Panc1 (cell line): ENCODE data around the gene TXNRD1. TPM values are rescaled to one million over a fixed set of nuclear protein-coding genes. Genes with fewer than 3 reads are reported as not detected.

ENCODE experiments used
- ATAC-seq: fragments of 200-7000 bp; cut with Tn5 transposase; 2 replicates; pipeline ENCODE4 v1.9.1; 2020; ENCODE audit warnings: mild to moderate bottlenecking, moderate library complexity
- BruUV-seq: library from RNA; stranded (reverse); fragments of 400-500 nt; replicated peaks from 2 replicates; lab custom pipeline; 2021; lab: Mats Ljungman, UMichigan
- CTCF ChIA-PET: fragments of 300-600 bp; sonication (Branson Sonifier 250); formaldehyde crosslinking; loops from one replicate; lab custom pipeline; 2022; ENCODE audit warnings: antibody characterized with exemption; lab: Charles Lee
- POLR2A ChIA-PET: fragments of 300-600 bp; sonication (Branson Sonifier 250); formaldehyde crosslinking; loops from one replicate; lab custom pipeline; 2022; ENCODE audit warnings: antibody characterized with exemption; lab: Charles Lee
- DNase-seq: peaks from one replicate; pipeline ENCODE4 v3.0.0-alpha.2; 2010; ENCODE audit warnings: low read depth, low spot score
- H3K27ac ChIP-seq: 2 replicates; pipeline ENCODE4 v1.5.1; 2011; ENCODE audit warnings: mild to moderate bottlenecking, low read length, inconsistent platforms
- H3K27me3 ChIP-seq: fragments of 200-500 bp; sonication (Bioruptor generic); 2 replicates; pipeline ENCODE4 v1.6.0; 2014; ENCODE audit warnings: low read length, inconsistent platforms; ENCODE audit not compliant: control insufficient read depth, insufficient read depth
- H3K36me3 ChIP-seq: fragments of 200-500 bp; sonication (Bioruptor generic); 2 replicates; pipeline ENCODE4 v1.5.1; 2014; ENCODE audit warnings: inconsistent platforms, mild to moderate bottlenecking, low read length, moderate library complexity; ENCODE audit not compliant: control insufficient read depth, insufficient read depth
- H3K4me1 ChIP-seq: 2 replicates; pipeline ENCODE4 v1.5.1; 2011; ENCODE audit warnings: inconsistent platforms, mild to moderate bottlenecking, low read length, moderate library complexity; ENCODE audit not compliant: control insufficient read depth, insufficient read depth
- H3K4me3 ChIP-seq, 2 experiments: 2 replicates each; pipeline ENCODE4 v1.5.1; 2011 to 2012; ENCODE audit warnings: low read depth in 2 of 2, low read length in 2 of 2, mild to moderate bottlenecking in 2 of 2, inconsistent platforms in 1 of 2, moderate library complexity in 1 of 2
- H3K9me3 ChIP-seq: fragments of 200-500 bp; sonication (Bioruptor generic); 2 replicates; pipeline ENCODE4 v1.5.1; 2014; ENCODE audit warnings: low read depth, mild to moderate bottlenecking, inconsistent platforms, low read length, moderate library complexity; ENCODE audit not compliant: control insufficient read depth, insufficient read depth
- CTCF ChIP-seq: fragments of 450-650 bp; IDR thresholded peaks from 2 replicates; pipeline ENCODE4 v1.5.1; 2017; ENCODE audit warnings: mild to moderate bottlenecking
- POLR2AphosphoS5 ChIP-seq: IDR thresholded peaks from 2 replicates; pipeline ENCODE4 v1.6.1; 2012; ENCODE audit warnings: mild to moderate bottlenecking, low read depth, low read length, moderate library complexity
- SIN3A ChIP-seq: IDR thresholded peaks from 2 replicates; pipeline ENCODE4 v1.6.1; 2012; ENCODE audit warnings: low read depth, mild to moderate bottlenecking, low read length, moderate library complexity, borderline replicate concordance; ENCODE audit not compliant: insufficient read depth
- TCF7L2 ChIP-seq: IDR thresholded peaks from 2 replicates; pipeline ENCODE4 v1.6.1; 2011; ENCODE audit warnings: mild to moderate bottlenecking, low read depth, low read length, inconsistent platforms
- in situ Hi-C: cut with HindIII; loops from 2 replicates; pipeline ENCODE4 v1.10.0; 2016; ENCODE audit warnings: low sequenced_read_pairs, low pct_unique_long_range_greater_than_20kb
- intact Hi-C: fragments of 100-400 bp; cut with micrococcal nuclease; formaldehyde crosslinking; loops from one replicate; pipeline ENCODE4 v1.10.0; 2022; ENCODE audit not compliant: unreplicated experiment
- total RNA-seq: library from RNA; stranded (reverse); gene quantifications from one replicate; pipeline ENCODE4 v1.2.1, GENCODE V29; 2021; ENCODE audit not compliant: unreplicated experiment
- TF ChIP-seq, protein P1 (sequence below), 2 experiments: IDR thresholded peaks; 2 replicates each; pipeline ENCODE4 v1.6.1; 2011 to 2012; ENCODE audit warnings: low read depth in 2 of 2, control low read depth in 1 of 2, low read length in 1 of 2, mild to moderate bottlenecking in 1 of 2, moderate library complexity in 1 of 2; ENCODE audit not compliant: insufficient read depth in 1 of 2

The TXNRD1 gene
- total RNA-seq, 1 experiment from 2014 or later = 348 TPM

DNA sequence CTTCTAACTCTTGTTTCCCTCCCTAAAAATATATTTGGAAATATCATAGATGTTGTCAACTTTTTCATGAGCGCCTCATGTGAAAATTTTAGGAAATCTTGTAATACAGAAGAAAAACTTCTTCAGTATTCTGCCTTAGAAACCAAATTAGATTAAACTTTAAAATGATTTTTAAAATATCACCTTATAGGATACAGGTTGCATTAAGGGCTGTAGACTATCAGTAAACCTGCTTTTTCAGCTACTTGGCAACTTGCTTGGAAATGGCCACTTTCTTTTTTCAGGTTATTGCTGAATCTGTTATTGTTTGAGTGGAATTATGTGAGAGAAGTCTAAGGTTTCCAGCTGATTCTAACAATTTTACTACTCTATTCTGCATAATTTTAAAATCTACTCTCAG is 97.1 kb downstream of the TXNRD1 start:
- no TSS peak for BruUV-seq
- intact Hi-C loops = no loop called here
- in situ Hi-C loops = no loop called here
- ChIA-PET POLR2A (interaction anchor here (0.6 kb wide), 1 partner anchor 93 kb away, joined by 3 read pairs; no protein-coding TSS in a partner anchor), CTCF (no interaction called here)
- Histone ChIP-seq H3K36me3 (peaks cover 45% of the 10 kb centered on the region), H3K4me1 (peaks cover 75% of the 10 kb centered on the region), H3K27me3 (no peaks in the 10 kb centered on the region), H3K27ac (peak overlapping the region; percentile 70; the same call in 1 of the 2 replicates), H3K4me3 (no peak overlapping the region), H3K9me3 (no peaks in the 10 kb centered on the region)
- no peak for DNase-seq
- TF ChIP-seq, protein P1, sequence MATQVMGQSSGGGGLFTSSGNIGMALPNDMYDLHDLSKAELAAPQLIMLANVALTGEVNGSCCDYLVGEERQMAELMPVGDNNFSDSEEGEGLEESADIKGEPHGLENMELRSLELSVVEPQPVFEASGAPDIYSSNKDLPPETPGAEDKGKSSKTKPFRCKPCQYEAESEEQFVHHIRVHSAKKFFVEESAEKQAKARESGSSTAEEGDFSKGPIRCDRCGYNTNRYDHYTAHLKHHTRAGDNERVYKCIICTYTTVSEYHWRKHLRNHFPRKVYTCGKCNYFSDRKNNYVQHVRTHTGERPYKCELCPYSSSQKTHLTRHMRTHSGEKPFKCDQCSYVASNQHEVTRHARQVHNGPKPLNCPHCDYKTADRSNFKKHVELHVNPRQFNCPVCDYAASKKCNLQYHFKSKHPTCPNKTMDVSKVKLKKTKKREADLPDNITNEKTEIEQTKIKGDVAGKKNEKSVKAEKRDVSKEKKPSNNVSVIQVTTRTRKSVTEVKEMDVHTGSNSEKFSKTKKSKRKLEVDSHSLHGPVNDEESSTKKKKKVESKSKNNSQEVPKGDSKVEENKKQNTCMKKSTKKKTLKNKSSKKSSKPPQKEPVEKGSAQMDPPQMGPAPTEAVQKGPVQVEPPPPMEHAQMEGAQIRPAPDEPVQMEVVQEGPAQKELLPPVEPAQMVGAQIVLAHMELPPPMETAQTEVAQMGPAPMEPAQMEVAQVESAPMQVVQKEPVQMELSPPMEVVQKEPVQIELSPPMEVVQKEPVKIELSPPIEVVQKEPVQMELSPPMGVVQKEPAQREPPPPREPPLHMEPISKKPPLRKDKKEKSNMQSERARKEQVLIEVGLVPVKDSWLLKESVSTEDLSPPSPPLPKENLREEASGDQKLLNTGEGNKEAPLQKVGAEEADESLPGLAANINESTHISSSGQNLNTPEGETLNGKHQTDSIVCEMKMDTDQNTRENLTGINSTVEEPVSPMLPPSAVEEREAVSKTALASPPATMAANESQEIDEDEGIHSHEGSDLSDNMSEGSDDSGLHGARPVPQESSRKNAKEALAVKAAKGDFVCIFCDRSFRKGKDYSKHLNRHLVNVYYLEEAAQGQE (IDR thresholded peaks at IDR 0.05; ENCODE audit: insufficient read depth in 1 of 2, low read depth in 2 of 2, low read length in 1 of 2) = no peak
- no peak for TF ChIP-seq TCF7L2
- TF ChIP-seq SIN3A = no peak
- no peak for TF ChIP-seq CTCF
- no peak for TF ChIP-seq POLR2AphosphoS5
- ATAC-seq = no peak

DNA sequence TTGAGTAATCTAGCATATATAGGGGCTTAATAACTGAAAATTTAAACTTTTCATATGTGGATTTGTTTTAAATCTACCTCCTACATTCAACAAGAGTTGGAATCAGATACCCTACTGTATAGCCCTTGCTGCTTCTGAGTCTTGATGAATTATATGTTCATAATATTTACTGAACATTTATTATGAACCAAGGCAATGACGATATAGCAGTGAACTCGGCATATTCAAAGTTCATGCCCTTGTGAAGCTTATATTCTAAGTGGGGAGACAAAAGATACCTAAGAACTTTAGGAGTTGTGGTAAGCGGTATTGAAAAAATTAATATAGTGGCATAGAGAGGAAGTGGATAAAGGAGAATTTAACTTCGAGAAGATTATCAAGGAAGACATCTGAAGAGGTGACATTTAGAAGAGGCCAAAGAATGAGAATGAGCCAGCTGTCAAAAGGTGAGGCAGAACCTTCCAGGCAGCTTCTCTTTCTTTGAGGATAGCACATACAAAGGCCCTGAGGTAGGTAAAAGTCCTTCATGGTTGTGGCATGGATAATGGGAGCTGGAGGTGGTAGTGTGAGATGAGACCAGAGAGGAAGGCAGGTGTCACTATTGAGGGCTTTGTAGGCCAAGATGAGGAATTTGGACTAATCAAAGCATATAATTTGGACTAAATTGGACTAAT is 98.1 kb downstream of the TXNRD1 start:
- ATAC-seq (no peak), DNase-seq (no peak)
- no peaks in the 10 kb centered on the region for H3K27me3 ChIP-seq
- peak overlapping the region; percentile 70 for H3K27ac ChIP-seq
- in situ Hi-C loops = no loop called here
- H3K4me3 ChIP-seq = no peak overlapping the region
- H3K36me3 ChIP-seq = peaks cover 49% of the 10 kb centered on the region
- TSS peak; percentile 13 for BruUV-seq
- CTCF ChIA-PET = no interaction called here
- H3K4me1 ChIP-seq = peaks cover 76% of the 10 kb centered on the region
- POLR2A ChIA-PET = no interaction called here
- TF ChIP-seq POLR2AphosphoS5 = 0 out of 2 replicates have a peak, but pooled peaks have one; percentile 46
- TF ChIP-seq, protein P1 (IDR thresholded peaks at IDR 0.05; ENCODE audit: insufficient read depth in 1 of 2, low read depth in 2 of 2, low read length in 1 of 2) = no peak
- intact Hi-C loops = no loop called here
- H3K9me3 ChIP-seq = no peaks in the 10 kb centered on the region
